GM12892 (cell line): ENCODE data around the gene GDPGP1.
"Not testable (repeated sequence)": the region's sequence is repeated elsewhere in the genome, so short reads cannot be mapped to it uniquely, and the experiment has no call there.

Experiments
- POLR2A ChIP-seq: IDR thresholded peaks from 2 replicates; pipeline ENCODE4 v1.6.1; 2011; ENCODE audit warnings: low read depth, low read length, control low read depth
- POLR2AphosphoS5 ChIP-seq: IDR thresholded peaks from 2 replicates; pipeline ENCODE4 v1.6.1; 2011; ENCODE audit warnings: low read depth, low read length, control low read depth
- TAF1 ChIP-seq: IDR thresholded peaks from 2 replicates; pipeline ENCODE4 v1.6.1; 2011; ENCODE audit warnings: low read depth, mild to moderate bottlenecking, control low read depth, low read length, borderline replicate concordance

- TF ChIP-seq POLR2A, POLR2AphosphoS5, TAF1: not testable (repeated sequence)
Measured at GRCh38 chr15:90293040-90293810, 59.2 kb downstream of the GDPGP1 start.
